ENCODE data around the gene ATP2C1. TPM values are rescaled to one million over a fixed set of nuclear protein-coding genes. Genes with fewer than 3 reads are reported as not detected.

Gene ATP2C1
- total and polyA plus RNA-seq, 2 of the 4 experiments (the other 2 are of a cell fraction) = 41.4 to 50.2 TPM

DNA sequence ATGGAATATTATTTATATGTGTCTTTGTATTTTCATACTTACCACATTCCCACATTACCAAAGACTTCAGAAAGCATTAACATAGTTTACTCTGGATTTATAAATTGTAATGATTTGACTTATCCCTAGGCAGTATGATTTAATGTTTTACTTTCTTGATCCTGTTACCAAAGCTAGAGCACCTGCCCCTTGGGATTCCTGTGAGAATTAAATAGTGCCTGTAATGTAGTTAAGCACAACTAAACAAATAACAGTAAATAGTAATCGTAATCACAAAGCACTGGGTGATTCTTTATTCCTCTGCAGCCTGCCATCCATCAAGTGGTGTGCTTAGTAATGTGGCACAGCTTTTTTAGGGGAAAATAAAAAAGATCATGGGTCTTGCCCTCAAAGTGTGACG lies 39.1 kb downstream of the ATP2C1 start:
- Histone ChIP-seq H3K23ac (ENCODE audit: low read depth, low read length) (no peak overlapping the region), H2BK5ac (ENCODE audit: low read depth, low read length, poor library complexity, severe bottlenecking) (no peak overlapping the region), H3K27ac (ENCODE audit: insufficient read depth, low read length) (no peak overlapping the region), H3K9me1 (ENCODE audit: insufficient read depth, low read length) (0 out of 2 replicates have a peak, but pooled peaks cover 4% of the 10 kb centered on the region), H2AK9ac (replicated peaks; ENCODE audit: low read depth, low read length, poor library complexity) (no peak overlapping the region), H3K4ac (ENCODE audit: low read depth, low read length) (no peak overlapping the region), H4K20me1 (ENCODE audit: insufficient read depth, low read length) (peaks cover 3% of the 10 kb centered on the region; the same call in 1 of the 2 replicates), H4K91ac (ENCODE audit: insufficient read depth, low read depth, low read length) (no peak overlapping the region), H2AFZ (replicated peaks; ENCODE audit: low read length, poor library complexity) (no peak overlapping the region), H2BK15ac (ENCODE audit: low read depth, low read length) (no peak overlapping the region), H3K9ac (ENCODE audit: low read depth, low read length) (no peak overlapping the region), H4K5ac (ENCODE audit: low read depth, low read length) (no peak overlapping the region), H3K4me1 (ENCODE audit: control insufficient read depth, insufficient read depth, low read length) (peaks cover 4% of the 10 kb centered on the region), H3K27me3 (ENCODE audit: control insufficient read depth, insufficient read depth, low read length) (no peaks in the 10 kb centered on the region), H3K4me3 (ENCODE audit: insufficient read depth, low read depth, low read length) (no peak overlapping the region), H3K79me1 (ENCODE audit: low read depth in 1 of 2, low read length in 2 of 2) (peaks cover 17 to 26% of the 10 kb centered on the region in 2 experiments), H2BK120ac (ENCODE audit: low read depth, low read length) (no peak overlapping the region), H4K8ac (ENCODE audit: low read depth in 2 of 2, low read length in 2 of 2) (no peak overlapping the region), H2BK20ac (ENCODE audit: low read depth, low read length) (no peak overlapping the region), H3K18ac (ENCODE audit: low read depth, low read length) (no peak overlapping the region), H2AK5ac (ENCODE audit: low read depth, low read length) (no peak overlapping the region), H3K36me3 (ENCODE audit: control insufficient read depth, insufficient read depth, low read length) (no peaks in the 10 kb centered on the region), H3K56ac (ENCODE audit: extremely low read depth, insufficient read depth, low read length) (no peak overlapping the region), H3K4me2 (ENCODE audit: low read depth, low read length) (no peak overlapping the region), H3K9me3 (ENCODE audit: control insufficient read depth, insufficient read depth, low read length) (no peaks in the 10 kb centered on the region), H3K14ac (replicated peaks; ENCODE audit: low read depth, low read length) (no peak overlapping the region)
- TF ChIP-seq RAD21 (IDR thresholded peaks at IDR 0.05; ENCODE audit: low read length) (no peak), RCOR1 (IDR thresholded peaks at IDR 0.05; ENCODE audit: insufficient replicate concordance, low read length) (no peak), MXI1 (IDR thresholded peaks at IDR 0.05; ENCODE audit: borderline replicate concordance, low read depth, low read length) (no peak), CEBPB (IDR thresholded peaks at IDR 0.05; ENCODE audit: low read depth, low read length) (no peak), BHLHE40 (IDR thresholded peaks at IDR 0.05; ENCODE audit: low read depth, low read length) (no peak), MAZ (IDR thresholded peaks at IDR 0.05; ENCODE audit: borderline replicate concordance, low read depth, low read length) (no peak)
- TF ChIP-seq, protein P1, sequence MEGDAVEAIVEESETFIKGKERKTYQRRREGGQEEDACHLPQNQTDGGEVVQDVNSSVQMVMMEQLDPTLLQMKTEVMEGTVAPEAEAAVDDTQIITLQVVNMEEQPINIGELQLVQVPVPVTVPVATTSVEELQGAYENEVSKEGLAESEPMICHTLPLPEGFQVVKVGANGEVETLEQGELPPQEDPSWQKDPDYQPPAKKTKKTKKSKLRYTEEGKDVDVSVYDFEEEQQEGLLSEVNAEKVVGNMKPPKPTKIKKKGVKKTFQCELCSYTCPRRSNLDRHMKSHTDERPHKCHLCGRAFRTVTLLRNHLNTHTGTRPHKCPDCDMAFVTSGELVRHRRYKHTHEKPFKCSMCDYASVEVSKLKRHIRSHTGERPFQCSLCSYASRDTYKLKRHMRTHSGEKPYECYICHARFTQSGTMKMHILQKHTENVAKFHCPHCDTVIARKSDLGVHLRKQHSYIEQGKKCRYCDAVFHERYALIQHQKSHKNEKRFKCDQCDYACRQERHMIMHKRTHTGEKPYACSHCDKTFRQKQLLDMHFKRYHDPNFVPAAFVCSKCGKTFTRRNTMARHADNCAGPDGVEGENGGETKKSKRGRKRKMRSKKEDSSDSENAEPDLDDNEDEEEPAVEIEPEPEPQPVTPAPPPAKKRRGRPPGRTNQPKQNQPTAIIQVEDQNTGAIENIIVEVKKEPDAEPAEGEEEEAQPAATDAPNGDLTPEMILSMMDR (conservative IDR thresholded peaks at IDR 0.05; ENCODE audit: low read depth, low read length) = no peak
- dilution Hi-C loops (cut with HindIII; ENCODE audit: low sequenced_read_pairs, unreplicated experiment) (no loop called here), intact Hi-C loops (cut with micrococcal nuclease) (no loop called here), in situ Hi-C loops (cut with MboI; ENCODE audit: low sequenced_read_pairs) (no loop called here)
- DNase-seq (no peak), ATAC-seq (ENCODE audit: low read depth) (no peak)
- ChIA-PET POLR2A (ENCODE audit: unreplicated experiment) (no interaction called here), CTCF (interaction anchor here (1.1 kb wide), 1 partner anchor 11 kb away, joined by 4 read pairs; no protein-coding TSS in a partner anchor)
- no CpG with 5 or more reads among the region's 2 CpGs for WGBS, 2 experiments (ENCODE audit: extremely low coverage in 2 of 2, insufficient read length in 1 of 2)
- no TSS peak for BruUV-seq (replicated peaks)

Data from IMR-90 (cell line).